Sigmoid colon (tissue), 3 donors: ENCODE results near the gene HK3.

Experiments
- CTCF ChIP-seq, 4 experiments: fragments of 450-650 bp in 3 of 4; fragments of 200-600 bp in 1 of 4; IDR thresholded peaks; one replicate each; pipeline ENCODE4 v1.5.1; 2016 to 2019; ENCODE audit warnings: antibody characterized with exemption in 4 of 4, mild to moderate bottlenecking in 3 of 4, moderate library complexity in 2 of 4
- POLR2A ChIP-seq, 2 donors: fragments of 450-650 bp; IDR thresholded peaks; one replicate each; pipeline ENCODE4 v1.6.1; 2016; ENCODE audit warnings: antibody characterized with exemption in 2 of 2, mild to moderate bottlenecking in 2 of 2, moderate library complexity in 2 of 2

GRCh38 chr5:176865964-176866363 lies 33.2 kb downstream of the HK3 start:
- TF ChIP-seq CTCF (IDR thresholded peaks at IDR 0.05) (no peak), POLR2A (IDR thresholded peaks at IDR 0.05) (no peak)
